ENCODE results near the gene TNFAIP8L3.

DNA sequence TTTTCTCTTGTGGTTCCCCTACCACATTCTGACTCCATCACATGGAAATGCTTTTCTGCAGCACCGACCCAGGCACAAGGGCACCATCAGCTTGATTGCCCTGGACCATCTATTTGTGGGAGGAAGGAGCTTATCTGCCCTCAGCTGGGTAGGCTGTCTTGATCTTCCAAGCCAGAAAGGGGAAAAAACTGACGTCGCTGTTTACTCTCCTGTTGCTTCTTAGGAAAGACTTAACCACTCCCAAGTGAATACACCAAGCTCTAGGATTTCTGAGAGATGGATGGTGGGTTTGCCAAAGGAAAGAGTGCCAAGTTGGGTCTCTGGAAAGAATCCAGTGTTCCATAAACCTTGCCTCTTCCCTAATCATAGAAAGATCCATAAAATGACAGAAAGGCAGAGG, 4.0 kb downstream of the TNFAIP8L3 start:
- TF ChIP-seq, protein P1, sequence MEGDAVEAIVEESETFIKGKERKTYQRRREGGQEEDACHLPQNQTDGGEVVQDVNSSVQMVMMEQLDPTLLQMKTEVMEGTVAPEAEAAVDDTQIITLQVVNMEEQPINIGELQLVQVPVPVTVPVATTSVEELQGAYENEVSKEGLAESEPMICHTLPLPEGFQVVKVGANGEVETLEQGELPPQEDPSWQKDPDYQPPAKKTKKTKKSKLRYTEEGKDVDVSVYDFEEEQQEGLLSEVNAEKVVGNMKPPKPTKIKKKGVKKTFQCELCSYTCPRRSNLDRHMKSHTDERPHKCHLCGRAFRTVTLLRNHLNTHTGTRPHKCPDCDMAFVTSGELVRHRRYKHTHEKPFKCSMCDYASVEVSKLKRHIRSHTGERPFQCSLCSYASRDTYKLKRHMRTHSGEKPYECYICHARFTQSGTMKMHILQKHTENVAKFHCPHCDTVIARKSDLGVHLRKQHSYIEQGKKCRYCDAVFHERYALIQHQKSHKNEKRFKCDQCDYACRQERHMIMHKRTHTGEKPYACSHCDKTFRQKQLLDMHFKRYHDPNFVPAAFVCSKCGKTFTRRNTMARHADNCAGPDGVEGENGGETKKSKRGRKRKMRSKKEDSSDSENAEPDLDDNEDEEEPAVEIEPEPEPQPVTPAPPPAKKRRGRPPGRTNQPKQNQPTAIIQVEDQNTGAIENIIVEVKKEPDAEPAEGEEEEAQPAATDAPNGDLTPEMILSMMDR (IDR thresholded peaks at IDR 0.05): no peak
- no peak for TF ChIP-seq EZH2 (IDR thresholded peaks at IDR 0.05)
- no peak for TF ChIP-seq EZH2phosphoT487 (IDR thresholded peaks at IDR 0.05)

All from neural progenitor cell (in vitro differentiated cells).